Testis (tissue), 2 donors: ENCODE measurements around the gene DUOXA1.
"Not testable (repeated sequence)": the region's sequence is repeated elsewhere in the genome, so short reads cannot be mapped to it uniquely, and the experiment has no call there.

Experiments
- POLR2A ChIP-seq: fragments of 450-650 bp; IDR thresholded peaks from one replicate; pipeline ENCODE4 v1.6.1; 2017; ENCODE audit warnings: antibody characterized with exemption, mild to moderate bottlenecking, moderate library complexity
- TF ChIP-seq, protein P1 (sequence below), 3 experiments: fragments of 450-650 bp in 2 of 3; fragments of 200-600 bp in 1 of 3; sonication (generic) in 1 of 3; IDR thresholded peaks; one replicate each; pipeline ENCODE4 v1.5.1; 2016 to 2019; ENCODE audit warnings: antibody characterized with exemption in 3 of 3, mild to moderate bottlenecking in 2 of 3, moderate library complexity in 1 of 3

DNA sequence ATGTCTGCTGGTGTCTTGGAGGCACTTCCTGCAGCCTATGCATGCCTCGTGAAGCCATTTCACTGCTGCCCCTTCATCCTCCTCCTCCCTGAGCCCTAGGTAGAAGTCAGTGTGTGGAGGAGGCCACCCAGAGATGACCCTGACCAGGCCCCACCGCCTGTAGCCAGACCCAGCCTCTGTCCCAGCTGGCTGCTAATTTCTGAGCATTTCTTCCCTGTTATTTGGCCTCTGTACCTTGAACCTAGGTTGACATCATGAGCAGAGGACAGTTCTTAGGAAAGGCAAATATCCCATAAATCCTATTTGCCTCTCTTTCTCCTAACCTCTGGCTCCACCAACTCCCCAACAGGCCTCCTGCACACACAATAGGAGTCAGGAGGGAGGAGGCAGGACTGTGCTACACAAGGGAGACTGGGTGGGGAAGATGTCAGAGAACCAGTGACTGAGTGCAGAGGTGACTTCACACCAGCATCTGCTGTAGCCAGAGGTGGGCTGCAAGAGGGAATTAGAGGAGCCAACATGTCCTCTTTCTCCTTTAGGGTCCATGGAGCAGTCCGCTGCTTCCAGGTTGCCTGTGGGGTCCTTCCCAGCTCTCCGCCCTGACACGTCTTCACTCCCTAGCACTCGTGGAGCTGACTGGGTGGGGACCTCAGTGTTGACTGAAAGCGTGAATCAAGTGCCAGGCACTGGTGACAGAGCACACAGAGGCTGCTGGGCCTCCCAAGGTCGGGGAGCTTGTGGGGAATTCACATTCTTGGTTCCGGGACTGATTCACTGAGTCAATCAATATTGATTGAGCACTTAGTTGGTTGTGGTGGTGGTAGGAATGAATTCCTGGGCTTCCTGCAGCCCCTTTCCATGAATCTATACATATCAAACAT is 54.0 kb downstream of the DUOXA1 start:
- TF ChIP-seq, protein P1, sequence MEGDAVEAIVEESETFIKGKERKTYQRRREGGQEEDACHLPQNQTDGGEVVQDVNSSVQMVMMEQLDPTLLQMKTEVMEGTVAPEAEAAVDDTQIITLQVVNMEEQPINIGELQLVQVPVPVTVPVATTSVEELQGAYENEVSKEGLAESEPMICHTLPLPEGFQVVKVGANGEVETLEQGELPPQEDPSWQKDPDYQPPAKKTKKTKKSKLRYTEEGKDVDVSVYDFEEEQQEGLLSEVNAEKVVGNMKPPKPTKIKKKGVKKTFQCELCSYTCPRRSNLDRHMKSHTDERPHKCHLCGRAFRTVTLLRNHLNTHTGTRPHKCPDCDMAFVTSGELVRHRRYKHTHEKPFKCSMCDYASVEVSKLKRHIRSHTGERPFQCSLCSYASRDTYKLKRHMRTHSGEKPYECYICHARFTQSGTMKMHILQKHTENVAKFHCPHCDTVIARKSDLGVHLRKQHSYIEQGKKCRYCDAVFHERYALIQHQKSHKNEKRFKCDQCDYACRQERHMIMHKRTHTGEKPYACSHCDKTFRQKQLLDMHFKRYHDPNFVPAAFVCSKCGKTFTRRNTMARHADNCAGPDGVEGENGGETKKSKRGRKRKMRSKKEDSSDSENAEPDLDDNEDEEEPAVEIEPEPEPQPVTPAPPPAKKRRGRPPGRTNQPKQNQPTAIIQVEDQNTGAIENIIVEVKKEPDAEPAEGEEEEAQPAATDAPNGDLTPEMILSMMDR (IDR thresholded peaks at IDR 0.05): not testable (repeated sequence)
- TF ChIP-seq POLR2A: not testable (repeated sequence)
